NCI-H1930 (cell line): Measurements from ENCODE around the gene PI4K2A.
A peak's percentile ranks its signal among the peaks of the same experiment; 100 is the strongest.

Source experiments
- DNase-seq, 2 experiments: peaks; one replicate each; lab custom pipeline; 2025; lab: John Stamatoyannopoulos, UW

The PI4K2A gene

GRCh38 chr10:97640174-97640867 lies at the start of gene PI4K2A:
Gene PI4K2A, plus strand, starts transcription at chr10:97640671. Its CDS starts 72 bp downstream, at chr10:97640743.
- peak; percentile 89 to 95 for DNase-seq

- no peak for DNase-seq
Observed at GRCh38 chr10:97590748-97591495, 49.5 kb upstream of the PI4K2A start.

DNA sequence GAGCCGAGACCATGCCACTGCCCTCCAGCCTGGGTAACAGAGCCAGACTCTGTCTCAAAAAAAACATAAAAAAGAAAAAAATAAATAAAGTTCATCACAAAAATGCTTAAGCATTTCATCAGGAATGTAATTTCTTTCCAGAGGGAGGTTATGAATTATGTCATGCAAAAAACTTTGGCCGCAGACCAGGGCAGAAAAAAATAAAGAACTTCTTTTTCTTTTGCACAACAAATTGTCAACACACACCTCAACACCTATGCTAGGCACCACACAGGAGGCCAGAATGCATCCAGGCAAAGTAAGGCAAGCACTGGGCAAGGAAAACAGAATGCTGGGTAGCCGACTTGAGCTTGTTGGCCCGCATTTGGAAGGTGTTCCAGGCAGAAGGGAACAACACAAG lies 47.0 kb upstream of the PI4K2A start:
- DNase-seq: no peak

DNA sequence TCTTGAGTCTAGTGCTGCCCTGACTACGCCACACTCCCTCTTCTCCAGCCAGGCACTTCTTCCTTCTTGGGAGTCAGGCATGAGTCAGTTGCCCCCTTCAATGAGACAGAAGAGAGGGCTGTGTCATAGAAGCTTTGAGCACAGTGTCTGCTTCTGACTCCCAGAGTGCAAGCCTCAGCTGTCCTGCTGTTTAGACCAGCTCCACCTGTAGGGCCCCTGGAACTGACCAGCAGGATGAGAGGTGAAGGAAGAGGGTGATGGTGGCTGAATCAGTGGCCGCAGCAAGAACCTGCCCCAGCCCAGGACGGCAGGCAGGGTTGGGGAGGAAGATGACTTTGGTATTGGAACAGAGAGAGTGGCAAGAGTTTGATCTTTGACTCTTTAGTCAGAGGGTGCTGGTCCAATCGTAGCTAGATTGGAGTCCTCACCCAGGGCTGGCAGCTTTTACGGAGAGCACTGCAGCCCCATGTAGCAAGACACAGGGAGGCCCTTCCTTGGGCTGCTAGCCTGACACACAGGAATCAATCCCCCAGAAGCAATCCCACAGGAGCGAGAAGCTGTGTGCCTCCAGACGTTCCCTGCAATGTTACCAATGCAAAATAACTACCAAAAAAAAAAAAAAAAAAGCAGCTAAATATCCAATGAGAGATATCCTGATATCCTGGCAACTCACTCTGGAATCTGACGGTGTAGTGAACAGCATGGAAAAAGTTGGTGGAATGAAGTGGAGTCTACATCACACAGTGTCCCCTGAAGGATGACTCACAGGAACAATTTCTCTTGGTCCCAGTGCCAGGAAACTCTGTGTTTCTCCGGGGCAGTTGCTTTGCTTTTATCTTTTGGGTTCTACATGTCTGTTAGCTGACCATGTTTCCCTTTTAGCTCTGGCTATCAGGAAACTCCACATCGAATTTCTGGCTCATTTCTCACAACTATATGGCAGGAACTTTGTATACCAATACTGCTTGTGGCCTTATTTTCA lies 44.1 kb upstream of the PI4K2A start:
- DNase-seq: no peak

DNA sequence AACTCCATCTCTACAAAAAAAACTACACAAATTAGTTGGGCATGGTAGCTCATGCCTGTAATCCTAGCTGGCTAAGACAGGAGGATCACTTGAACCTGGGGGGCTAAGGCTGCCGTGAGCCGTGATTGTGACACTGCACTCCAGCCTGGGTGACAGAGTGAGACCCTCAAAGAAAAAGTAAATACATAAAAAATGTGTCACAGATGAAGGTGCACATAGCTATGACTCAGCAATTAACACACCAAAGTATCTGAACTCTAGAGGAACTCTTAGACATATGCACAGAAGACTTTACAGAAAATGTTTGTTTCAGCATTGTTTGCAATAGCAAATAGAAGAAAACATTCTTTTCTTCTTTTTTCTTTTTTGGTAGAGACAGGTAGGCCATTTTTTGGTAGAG lies 42.7 kb upstream of the PI4K2A start:
- no peak for DNase-seq

DNA sequence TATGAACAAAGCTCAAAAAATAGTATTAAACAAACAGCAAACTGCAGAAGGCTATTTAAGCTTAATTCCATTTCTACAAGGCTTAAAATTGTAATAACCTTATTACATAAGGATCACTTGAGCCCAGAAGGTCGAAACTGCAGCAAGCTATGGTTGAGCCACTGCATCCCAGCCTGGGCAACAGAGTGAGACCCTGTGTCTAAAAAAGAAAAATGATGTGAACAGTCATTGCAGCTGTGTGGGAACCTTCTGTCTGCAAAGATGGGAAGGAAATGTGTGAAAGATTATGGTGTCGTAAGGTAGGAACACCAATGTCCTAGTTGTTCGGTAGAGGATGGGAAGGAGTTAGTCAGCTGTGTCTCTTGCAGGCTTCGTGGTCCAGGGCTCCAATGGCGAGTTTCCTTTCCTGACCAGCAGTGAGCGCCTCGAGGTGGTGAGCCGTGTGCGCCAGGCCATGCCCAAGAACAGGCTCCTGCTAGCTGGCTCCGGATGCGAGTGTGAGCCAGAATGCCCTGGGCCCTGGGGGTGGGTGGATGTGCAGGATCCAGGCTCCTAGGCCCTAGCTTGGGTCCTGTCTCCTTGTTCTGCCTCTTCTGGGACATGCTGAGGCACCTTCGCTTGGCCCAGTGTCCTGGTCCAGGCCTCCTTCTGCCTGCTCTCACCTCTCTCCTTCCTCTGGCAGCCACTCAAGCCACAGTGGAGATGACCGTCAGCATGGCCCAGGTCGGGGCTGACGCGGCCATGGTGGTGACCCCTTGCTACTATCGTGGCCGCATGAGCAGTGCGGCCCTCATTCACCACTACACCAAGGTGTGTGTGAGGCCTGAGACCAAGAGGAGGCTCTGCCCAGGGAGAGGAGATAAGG lies 41.8 kb upstream of the PI4K2A start:
- DNase-seq: no peak

DNA sequence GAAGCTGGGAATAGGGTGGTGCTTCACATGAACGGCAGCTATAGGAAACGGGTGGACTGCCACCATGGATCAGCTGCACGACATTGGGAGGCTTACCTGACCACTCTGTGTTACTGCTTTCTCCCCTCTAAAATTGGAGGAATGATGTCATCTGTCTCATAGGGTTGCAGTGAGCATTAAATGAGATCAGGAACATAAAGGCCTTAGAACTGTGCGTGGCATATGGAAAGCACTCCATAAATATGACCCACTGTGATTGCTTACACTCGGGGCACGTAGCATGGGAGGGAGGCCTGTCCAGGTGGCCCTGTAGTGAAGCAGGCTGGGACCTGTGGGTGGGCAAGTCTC lies 41.2 kb upstream of the PI4K2A start:
- no peak for DNase-seq

DNA sequence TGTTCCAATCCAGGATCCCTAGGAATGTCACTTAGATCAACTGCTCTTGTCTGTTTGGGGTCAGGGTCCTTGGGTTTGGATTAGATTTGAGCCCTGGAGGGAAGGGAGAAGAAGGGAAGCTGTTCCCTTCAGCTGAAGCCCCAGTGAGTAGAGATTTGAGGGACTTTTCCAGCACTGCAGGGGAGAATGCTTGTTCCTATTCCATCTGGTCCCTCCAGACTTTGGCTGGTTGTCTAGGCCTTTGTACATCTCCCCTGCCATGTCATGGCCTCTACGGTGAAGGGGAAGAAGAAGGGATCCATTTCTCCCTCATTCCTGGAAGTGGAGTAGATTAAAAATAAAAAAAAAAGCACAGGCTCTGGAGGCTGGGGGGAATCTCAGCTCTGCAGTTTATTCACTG lies 39.9 kb upstream of the PI4K2A start:
- no peak for DNase-seq

GRCh38 chr10:97601268-97602215 lies 38.9 kb upstream of the PI4K2A start:
- no peak for DNase-seq

DNA sequence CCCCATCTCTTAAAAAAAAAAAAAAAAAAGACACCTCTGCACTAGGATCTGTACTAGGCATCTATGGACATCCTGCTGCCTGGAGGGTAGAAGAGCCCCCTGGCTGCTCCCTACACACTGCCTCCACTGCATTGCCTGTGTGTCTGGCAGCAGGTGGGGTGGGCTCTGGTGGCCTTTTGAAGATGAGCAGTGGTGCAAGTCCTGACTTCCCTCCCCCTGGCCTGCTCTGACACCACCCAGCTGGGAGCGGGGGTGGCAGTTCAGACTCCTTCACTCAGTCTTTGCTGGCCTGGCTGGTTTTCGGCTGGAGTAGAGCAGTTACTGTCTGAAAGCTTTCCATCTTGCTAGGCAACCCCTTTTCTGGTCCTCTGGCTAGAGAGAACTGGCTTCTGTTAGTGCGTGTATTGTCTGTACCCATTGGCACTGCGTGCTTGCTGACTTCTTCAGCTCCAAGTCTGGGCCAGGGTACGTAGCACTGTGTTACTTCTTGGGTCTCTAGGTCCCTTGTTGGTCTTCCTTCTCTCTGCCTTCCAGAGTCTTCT lies 33.3 kb upstream of the PI4K2A start:
- DNase-seq: no peak

GRCh38 chr10:97608991-97609561 lies 31.4 kb upstream of the PI4K2A start:
- no peak for DNase-seq

- no peak for DNase-seq
Observed at GRCh38 chr10:97611473-97611872, 29.0 kb upstream of the PI4K2A start.

DNA sequence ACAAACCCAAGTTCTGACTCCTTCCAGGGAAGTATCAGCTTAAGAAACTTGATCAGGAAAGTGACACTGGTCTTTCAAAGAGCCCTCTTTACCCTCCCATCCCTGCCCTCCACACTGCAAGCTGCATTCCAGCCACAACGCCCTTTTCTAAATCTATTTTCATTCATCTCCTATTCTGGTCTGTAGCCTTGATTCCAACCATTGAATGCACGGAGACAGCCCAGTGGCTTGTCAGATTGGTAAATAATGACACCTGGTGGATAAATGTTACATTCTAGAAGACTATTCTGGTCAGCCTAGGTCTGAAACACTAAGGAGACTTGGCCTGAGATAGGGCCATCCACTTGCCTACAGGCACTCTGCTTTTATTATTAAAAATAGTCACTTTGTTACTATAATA lies 28.1 kb upstream of the PI4K2A start:
- peak in 1 of 2 experiments; percentile 21 for DNase-seq

GRCh38 chr10:97618285-97618684 lies 22.2 kb upstream of the PI4K2A start:
- DNase-seq: no peak

GRCh38 chr10:97618733-97619132 lies 21.7 kb upstream of the PI4K2A start:
- no peak for DNase-seq

GRCh38 chr10:97623277-97623676 lies 17.2 kb upstream of the PI4K2A start:
- no peak for DNase-seq

- no peak for DNase-seq
Observed at GRCh38 chr10:97627731-97628130, 12.7 kb upstream of the PI4K2A start.

DNA sequence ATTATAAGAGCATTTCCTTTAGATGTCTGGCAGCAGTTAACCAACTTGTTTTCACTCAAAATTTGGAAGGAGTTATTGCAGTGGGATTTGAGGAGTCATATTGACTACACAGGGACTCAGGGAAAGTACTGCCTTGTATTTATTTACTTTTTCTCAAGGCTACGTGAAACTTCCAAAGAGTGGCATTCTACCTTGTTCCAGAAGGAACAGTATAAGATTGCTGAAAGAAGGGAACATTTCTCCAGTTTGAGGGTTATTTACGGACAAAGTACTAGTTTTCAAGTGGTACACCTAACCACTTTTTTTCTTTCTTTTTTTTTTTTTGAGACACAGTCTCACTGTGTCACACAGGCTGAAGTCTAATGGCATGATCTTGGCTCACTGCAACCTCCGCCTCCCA lies 12.2 kb upstream of the PI4K2A start:
- DNase-seq: no peak

- DNase-seq: no peak
Observed at GRCh38 chr10:97629289-97629688, 11.2 kb upstream of the PI4K2A start.

DNA sequence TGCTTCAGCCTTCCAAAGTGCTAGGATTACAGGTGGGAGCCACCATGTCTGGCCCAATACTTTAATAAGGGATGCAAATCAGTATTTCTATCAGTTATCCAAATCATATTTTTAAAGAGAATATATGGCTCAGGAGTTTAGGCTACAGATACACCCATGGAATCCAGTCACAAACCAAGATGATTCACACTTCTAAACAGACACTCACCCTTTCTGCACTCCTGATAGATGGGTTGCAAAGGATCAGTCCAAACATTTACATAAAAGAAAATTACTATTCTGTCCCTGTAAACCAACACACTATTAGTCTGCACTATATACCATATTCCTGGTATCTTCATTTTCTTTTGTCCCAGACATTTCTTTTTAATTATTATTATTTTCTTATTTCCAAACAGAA lies 9.4 kb upstream of the PI4K2A start:
- no peak for DNase-seq
